Activated CD4-positive, alpha-beta memory T cell treated with anti-CD3 and anti-CD28 coated beads, Interleukin-2, amount 10 ng/mL, durations not matched to agents 7 days and 5 days (primary cell): ENCODE data around the gene ITGAL. TPM values are rescaled to one million over a fixed set of nuclear protein-coding genes. Genes with fewer than 3 reads are reported as not detected.
"Not testable (repeated sequence)": the region's sequence is repeated elsewhere in the genome, so short reads cannot be mapped to it uniquely, and the experiment has no call there.

ENCODE experiments used
- CTCF ChIA-PET: fragments of 350-600 bp; sonication (Branson Sonifier 250); formaldehyde crosslinking; loops from one replicate; lab custom pipeline; 2021; ENCODE audit warnings: antibody characterized with exemption, inconsistent platforms; lab: Charles Lee
- POLR2A ChIA-PET: fragments of 350-600 bp; sonication (Branson Sonifier 250); formaldehyde crosslinking; loops from one replicate; lab custom pipeline; 2021; ENCODE audit warnings: antibody characterized with exemption; lab: Charles Lee
- DNase-seq: peaks from one replicate; pipeline ENCODE4 v3.0.0-alpha.2; 2020
- H3K27ac Mint-ChIP-seq: one replicate; pipeline ENCODE4 v1.8.0; 2021; ENCODE audit warnings: mild to moderate bottlenecking, mixed read lengths
- H3K27me3 Mint-ChIP-seq: one replicate; pipeline ENCODE4 v1.8.0; 2021; ENCODE audit warnings: mixed read lengths
- H3K36me3 Mint-ChIP-seq: one replicate; pipeline ENCODE4 v1.8.0; 2021; ENCODE audit warnings: low read depth, mixed read lengths
- H3K4me1 Mint-ChIP-seq: one replicate; pipeline ENCODE4 v1.8.0; 2021; ENCODE audit warnings: mixed read lengths
- H3K4me3 Mint-ChIP-seq: one replicate; pipeline ENCODE4 v1.8.0; 2021; ENCODE audit warnings: mild to moderate bottlenecking, mixed read lengths
- H3K9me3 Mint-ChIP-seq: one replicate; pipeline ENCODE4 v1.8.0; 2021; ENCODE audit warnings: mixed read lengths
- total RNA-seq, 2 experiments: library from RNA; stranded (reverse); gene quantifications; one replicate each; pipeline ENCODE4 v1.2.3, GENCODE V29; 2021

Gene ITGAL
- total RNA-seq, 2 experiments from 2014 or later, result 583 to 586 TPM

GRCh38 chr16:30521873-30522641, 49.5 kb downstream of the ITGAL start:
- Mint-ChIP-seq H3K9me3 (no peaks in the 10 kb centered on the region), H3K4me3 (peak overlapping the region; percentile 2), H3K4me1 (peaks cover 20% of the 10 kb centered on the region), H3K27ac (peak overlapping the region; percentile 59), H3K27me3 (no peaks in the 10 kb centered on the region), H3K36me3 (peaks cover 49% of the 10 kb centered on the region)
- ChIA-PET CTCF (interaction anchor here (1.6 kb wide), 1 partner anchor 94 kb away, joined by 3 read pairs; no protein-coding TSS in a partner anchor), POLR2A (interaction anchor here (0.7 to 1.9 kb wide), 12 partner anchors 8 to 151 kb away, joined by 3 to 15 read pairs (median 4); partner anchors contain the start of genes ZNF747 and ZNF764)
- DNase-seq, result no peak

- CTCF ChIA-PET, result interaction anchor here (1.6 kb wide), 1 partner anchor 93 kb away, joined by 3 read pairs; no protein-coding TSS in a partner anchor
- H3K4me3 Mint-ChIP-seq, DNase-seq, H3K9me3 Mint-ChIP-seq, H3K27me3 Mint-ChIP-seq: not testable (repeated sequence)
- Mint-ChIP-seq H3K27ac (peak overlapping the region; percentile 62), H3K4me1 (peaks cover 23% of the 10 kb centered on the region), H3K36me3 (peaks cover 41% of the 10 kb centered on the region)
- POLR2A ChIA-PET, result interaction anchor here (0.7 to 2.4 kb wide), 13 partner anchors 9 to 151 kb away, joined by 3 to 15 read pairs (median 4); partner anchors contain the start of genes ZNF747 and ZNF764
These were observed 50.3 kb downstream of the ITGAL start for GRCh38 chr16:30522702-30523463.

GRCh38 chr16:30523768-30524574, 51.4 kb downstream of the ITGAL start:
- Mint-ChIP-seq H3K36me3 (peaks cover 31% of the 10 kb centered on the region), H3K4me3 (peak overlapping the region; percentile 7), H3K27ac (no peak overlapping the region), H3K4me1 (peaks cover 25% of the 10 kb centered on the region), H3K27me3 (no peaks in the 10 kb centered on the region), H3K9me3 (no peaks in the 10 kb centered on the region)
- CTCF ChIA-PET, result interaction anchor here (1.0 to 1.2 kb wide), 2 partner anchors 75 to 77 kb away, joined by 3 read pairs; no protein-coding TSS in a partner anchor
- POLR2A ChIA-PET, result interaction anchor here (0.7 to 2.4 kb wide), 10 partner anchors 10 to 94 kb away, joined by 3 to 15 read pairs (median 4); partner anchors contain the start of genes DCTPP1 and ZNF747
- no peak for DNase-seq

- Mint-ChIP-seq H3K4me1 (peaks cover 26% of the 10 kb centered on the region), H3K27me3 (no peaks in the 10 kb centered on the region), H3K4me3 (peak overlapping the region; percentile 43), H3K9me3 (no peaks in the 10 kb centered on the region), H3K36me3 (peaks cover 22% of the 10 kb centered on the region), H3K27ac (no peak overlapping the region)
- ChIA-PET CTCF (interaction anchor here (0.9 to 1.2 kb wide), 5 partner anchors 11 to 104 kb away, joined by 3 to 5 read pairs (median 3); partner anchors contain the start of gene DCTPP1), POLR2A (interaction anchor here (0.7 to 2.4 kb wide), 17 partner anchors 8 to 107 kb away, joined by 3 to 12 read pairs (median 3); partner anchors contain the start of genes DCTPP1, ZNF688, ZNF747 and ZNF764)
- no peak for DNase-seq
These were observed 52.3 kb downstream of the ITGAL start for GRCh38 chr16:30524575-30525568.

- H3K27ac Mint-ChIP-seq, result peak overlapping the region; percentile 55
- peaks cover 15% of the 10 kb centered on the region for H3K36me3 Mint-ChIP-seq
- peak overlapping the region; percentile 71 for H3K4me3 Mint-ChIP-seq
- peaks cover 35% of the 10 kb centered on the region for H3K4me1 Mint-ChIP-seq
- DNase-seq, result no peak
- H3K9me3 Mint-ChIP-seq, result no peaks in the 10 kb centered on the region
- H3K27me3 Mint-ChIP-seq, result no peaks in the 10 kb centered on the region
- CTCF ChIA-PET, result interaction anchor here (0.9 to 1.1 kb wide), 3 partner anchors 10 to 103 kb away, joined by 3 to 5 read pairs (median 5); partner anchors contain the start of gene DCTPP1
- POLR2A ChIA-PET, result interaction anchor here (1.0 to 2.0 kb wide), 7 partner anchors 9 to 108 kb away, joined by 3 to 12 read pairs (median 4); partner anchors contain the start of genes ZNF688, ZNF747 and ZNF764
These were observed 53.2 kb downstream of the ITGAL start for GRCh38 chr16:30525844-30526136.

- ChIA-PET CTCF (interaction anchor here (0.9 to 1.2 kb wide), 4 partner anchors 9 to 103 kb away, joined by 3 to 8 read pairs (median 5); partner anchors contain the start of genes DCTPP1 and ZNF747), POLR2A (interaction anchor here (0.8 to 3.9 kb wide), 12 partner anchors 8 to 109 kb away, joined by 3 to 15 read pairs (median 4); partner anchors contain the start of genes ZNF688, ZNF689, ZNF747 and ZNF764)
- no peaks in the 10 kb centered on the region for H3K27me3 Mint-ChIP-seq
- peak within 1 kb of the TSS; percentile 67 for H3K27ac Mint-ChIP-seq
- no peak for DNase-seq
- H3K36me3 Mint-ChIP-seq, result peaks cover 19% of the 10 kb centered on the region
- H3K4me1 Mint-ChIP-seq, result peaks cover 39% of the 10 kb centered on the region
- H3K4me3 Mint-ChIP-seq, result peak within 1 kb of the TSS; percentile 78
- H3K9me3 Mint-ChIP-seq, result no peaks in the 10 kb centered on the region
These were observed 53.7 kb downstream of the ITGAL start, which contains the start of gene ZNF768 for GRCh38 chr16:30526137-30526822. ZNF768 (minus strand) TSS chr16:30526566; CDS start chr16:30526413, 153 bp downstream.

- POLR2A ChIA-PET, result interaction anchor here (0.6 to 3.9 kb wide), 15 partner anchors 9 to 132 kb away, joined by 3 to 15 read pairs (median 4); partner anchors contain the start of genes DCTPP1, FBRS, ITGAL and ZNF688
- CTCF ChIA-PET, result interaction anchor here (0.8 to 4.2 kb wide), 4 partner anchors 9 to 102 kb away, joined by 4 to 18 read pairs (median 6); partner anchors contain the start of genes ZNF747 and ZNF764
- Mint-ChIP-seq H3K4me3 (peak overlapping the region; percentile 78), H3K27ac (peak overlapping the region; percentile 67), H3K27me3 (no peaks in the 10 kb centered on the region), H3K36me3 (peaks cover 19% of the 10 kb centered on the region), H3K9me3 (no peaks in the 10 kb centered on the region), H3K4me1 (peaks cover 40% of the 10 kb centered on the region)
- DNase-seq, result peak; percentile 97
These were observed 54.5 kb downstream of the ITGAL start for GRCh38 chr16:30526823-30527634.

GRCh38 chr16:30527635-30528178, 55.2 kb downstream of the ITGAL start:
- peaks cover 40% of the 10 kb centered on the region for H3K4me1 Mint-ChIP-seq
- DNase-seq, result no peak
- no peaks in the 10 kb centered on the region for H3K27me3 Mint-ChIP-seq
- H3K36me3 Mint-ChIP-seq, result peaks cover 17% of the 10 kb centered on the region
- peak overlapping the region; percentile 67 for H3K27ac Mint-ChIP-seq
- no peaks in the 10 kb centered on the region for H3K9me3 Mint-ChIP-seq
- H3K4me3 Mint-ChIP-seq, result peak overlapping the region; percentile 78
- POLR2A ChIA-PET, result interaction anchor here (0.6 to 3.9 kb wide), 17 partner anchors 8 to 131 kb away, joined by 3 to 20 read pairs (median 4); partner anchors contain the start of genes DCTPP1, FBRS, ITGAL and ZNF688
- CTCF ChIA-PET, result interaction anchor here (0.8 to 4.2 kb wide), 6 partner anchors 8 to 102 kb away, joined by 3 to 18 read pairs (median 4); partner anchors contain the start of genes DCTPP1, ZNF688, ZNF747 and ZNF764

GRCh38 chr16:30528799-30529457, 56.4 kb downstream of the ITGAL start:
- CTCF ChIA-PET, result interaction anchor here (0.9 to 4.2 kb wide), 5 partner anchors 29 to 99 kb away, joined by 3 to 18 read pairs (median 4); partner anchors contain the start of genes DCTPP1, ZNF688 and ZNF764
- H3K4me1 Mint-ChIP-seq, result peaks cover 46% of the 10 kb centered on the region
- no peak for DNase-seq
- H3K9me3 Mint-ChIP-seq, result no peaks in the 10 kb centered on the region
- H3K4me3 Mint-ChIP-seq, result no peak overlapping the region
- POLR2A ChIA-PET, result interaction anchor here (1.0 to 3.9 kb wide), 6 partner anchors 19 to 99 kb away, joined by 3 to 20 read pairs (median 10); partner anchors contain the start of genes DCTPP1, ZNF688, ZNF764 and ZNF785
- H3K36me3 Mint-ChIP-seq, result peaks cover 21% of the 10 kb centered on the region
- no peaks in the 10 kb centered on the region for H3K27me3 Mint-ChIP-seq
- peak overlapping the region; percentile 57 for H3K27ac Mint-ChIP-seq
